Measurements from ENCODE around the gene ANKRD33B. TPM values are rescaled to one million over a fixed set of nuclear protein-coding genes. Genes with fewer than 3 reads are reported as not detected.
"Not testable (repeated sequence)": the region's sequence is repeated elsewhere in the genome, so short reads cannot be mapped to it uniquely, and the experiment has no call there.

The ANKRD33B gene
- polyA plus RNA-seq, 1 donor = 1.5 TPM

- no peak for DNase-seq
These were observed 54.4 kb downstream of the ANKRD33B start for GRCh38 chr5:10618311-10618710.

GRCh38 chr5:10619649-10620048 lies 55.8 kb downstream of the ANKRD33B start:
- DNase-seq = no peak

- no peak for DNase-seq
These were observed 56.5 kb downstream of the ANKRD33B start for GRCh38 chr5:10620346-10620745.

GRCh38 chr5:10621832-10622231 lies 58.0 kb downstream of the ANKRD33B start:
- DNase-seq = no peak

- no peak for DNase-seq
These were observed 58.9 kb downstream of the ANKRD33B start for GRCh38 chr5:10622810-10623209.

GRCh38 chr5:10623305-10623910 lies 59.5 kb downstream of the ANKRD33B start:
- DNase-seq = no peak

GRCh38 chr5:10624206-10624605 lies 60.3 kb downstream of the ANKRD33B start:
- no peak for DNase-seq

- no peak for DNase-seq
These were observed 60.8 kb downstream of the ANKRD33B start for GRCh38 chr5:10624679-10625078.

GRCh38 chr5:10625700-10626472 lies 62.0 kb downstream of the ANKRD33B start:
- no peak for DNase-seq

- DNase-seq = no peak
These were observed 62.7 kb downstream of the ANKRD33B start for GRCh38 chr5:10626473-10627013.

GRCh38 chr5:10627160-10627701 lies 63.4 kb downstream of the ANKRD33B start:
- DNase-seq = no peak

- no peak for DNase-seq
These were observed 64.7 kb downstream of the ANKRD33B start for GRCh38 chr5:10628601-10629000.

GRCh38 chr5:10629682-10630081 lies 65.8 kb downstream of the ANKRD33B start:
- DNase-seq = no peak

GRCh38 chr5:10630126-10630525 lies 66.3 kb downstream of the ANKRD33B start:
- DNase-seq = no peak

- not testable (repeated sequence) for DNase-seq
These were observed 66.9 kb downstream of the ANKRD33B start for GRCh38 chr5:10630744-10631143.

- no peak for DNase-seq
These were observed 67.6 kb downstream of the ANKRD33B start for GRCh38 chr5:10631316-10631996.

GRCh38 chr5:10632110-10632761 lies 68.4 kb downstream of the ANKRD33B start:
- no peak for DNase-seq

- DNase-seq = no peak
These were observed 69.6 kb downstream of the ANKRD33B start for GRCh38 chr5:10633271-10634049.

GRCh38 chr5:10634050-10634449 lies 70.2 kb downstream of the ANKRD33B start:
- DNase-seq = no peak

GRCh38 chr5:10634562-10634961 lies 70.7 kb downstream of the ANKRD33B start:
- no peak for DNase-seq

- DNase-seq = peak; percentile 21
These were observed 71.5 kb downstream of the ANKRD33B start for GRCh38 chr5:10635257-10635866.

Data from left kidney (tissue), 2 donors.